Measurements from ENCODE around the gene NAV2.

DNA sequence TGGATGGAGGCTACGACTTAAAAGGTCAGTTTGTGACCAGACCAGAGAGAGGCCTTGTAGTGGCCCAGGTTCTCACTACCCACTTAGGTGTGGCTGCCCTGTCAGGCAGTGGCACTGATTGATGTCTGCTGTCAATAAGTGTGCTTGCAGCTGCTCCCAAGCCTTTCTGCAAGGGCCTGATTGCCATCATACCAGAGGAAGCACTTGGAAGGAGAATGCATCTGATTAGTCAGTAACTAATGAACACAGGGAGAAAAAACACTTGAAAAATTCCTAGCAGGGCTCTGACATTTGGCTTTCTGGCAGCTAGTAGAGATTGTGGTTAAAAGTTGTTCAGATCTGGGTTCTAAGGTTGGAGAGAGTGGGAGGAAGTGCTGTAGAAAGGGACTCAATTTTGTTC lies 107.5 kb downstream of the NAV2 start:
- TF ChIP-seq POLR2A (IDR thresholded peaks at IDR 0.05; ENCODE audit: low read length) (no peak), GATA1 (IDR thresholded peaks at IDR 0.05; ENCODE audit: low read depth, low read length) (no peak)

Measured in erythroblast (primary cell).